KG1 (cell line): ENCODE measurements around the gene ZNF689.

ENCODE experiments used
- DNase-seq: peaks from one replicate; lab custom pipeline; 2025; lab: John Stamatoyannopoulos, UW

The ZNF689 gene

GRCh38 chr16:30562021-30562420 is 48.2 kb downstream of the ZNF689 start:
- no peak for DNase-seq

DNA sequence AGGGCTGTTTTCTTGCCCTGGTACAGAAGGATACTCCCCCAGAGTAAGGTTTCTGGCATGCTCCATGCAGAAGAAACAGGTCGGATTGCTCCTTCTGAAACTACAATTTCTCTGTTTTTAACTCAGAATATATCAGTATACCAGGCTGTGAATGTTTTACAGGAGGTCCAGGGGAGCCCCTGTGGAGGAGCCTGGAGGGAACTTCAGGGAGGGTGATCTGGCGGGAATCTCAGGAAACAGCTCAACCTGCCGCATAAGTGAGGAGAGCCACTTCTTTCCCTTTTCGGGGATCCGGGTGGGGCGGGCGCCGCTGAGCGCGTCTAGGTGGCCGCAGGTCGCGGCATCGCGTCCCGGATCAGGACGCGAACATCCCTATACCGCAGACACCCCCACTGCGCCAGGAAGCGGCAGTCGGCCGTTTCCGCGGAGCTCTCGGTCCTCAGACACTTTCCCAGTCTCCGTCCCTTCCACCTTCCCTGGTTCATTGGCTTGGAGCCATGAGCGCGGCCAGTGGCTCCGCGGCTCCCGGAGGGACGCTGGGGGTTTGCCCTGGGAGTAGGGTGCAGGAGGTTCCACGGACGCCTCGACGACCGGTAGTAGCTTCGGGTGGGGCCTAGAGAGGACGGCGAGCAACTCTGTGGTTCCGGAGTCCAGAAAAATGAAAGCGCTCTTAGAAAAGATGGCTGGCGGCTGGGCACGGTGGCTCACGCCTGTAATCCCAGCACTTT is 48.9 kb downstream of the ZNF689 start:
- DNase-seq = no peak

- no peak for DNase-seq
Measured at GRCh38 chr16:30559690-30560089, 50.5 kb downstream of the ZNF689 start.

GRCh38 chr16:30558789-30559377 is 51.3 kb downstream of the ZNF689 start:
- no peak for DNase-seq

DNA sequence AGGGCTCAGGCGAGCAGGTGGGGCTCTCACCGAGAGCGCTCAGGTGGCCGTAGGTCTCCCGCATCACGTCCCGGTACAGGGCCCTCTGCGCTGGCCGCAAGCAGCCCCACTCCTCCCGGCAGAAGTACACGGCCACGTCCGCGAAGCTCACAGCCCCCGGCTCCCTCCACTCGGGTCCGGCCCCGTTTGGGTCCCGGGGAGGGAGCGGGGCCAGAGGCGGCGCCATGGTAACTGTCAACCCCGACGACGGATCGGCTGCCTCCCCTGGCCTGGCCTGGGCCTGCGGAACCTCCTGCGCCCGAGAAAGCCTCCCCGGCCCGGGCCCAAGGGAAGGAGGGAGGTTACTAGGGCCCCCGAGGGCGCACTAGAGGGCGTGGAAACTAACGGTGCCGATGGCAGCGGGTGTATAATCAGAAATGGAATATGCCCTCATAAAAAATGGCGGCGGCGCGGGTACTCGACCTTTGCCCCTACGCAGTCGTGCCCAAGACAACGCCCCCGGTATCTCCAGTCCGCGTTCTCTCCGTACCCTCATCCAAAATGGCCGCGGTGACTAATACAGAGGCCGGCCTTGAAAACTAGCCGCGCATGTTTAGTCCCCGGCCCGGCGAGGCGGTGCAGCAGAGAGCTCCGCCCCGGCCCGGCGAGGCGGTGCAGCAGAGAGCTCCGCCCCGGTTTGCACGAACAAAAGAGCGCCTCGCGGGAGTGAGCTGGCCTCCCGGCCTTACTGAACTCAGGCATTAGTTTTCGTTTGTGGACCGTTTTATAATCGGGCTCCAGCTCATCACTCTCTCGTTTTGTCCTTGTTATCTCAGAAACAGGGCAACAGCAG is 52.0 kb downstream of the ZNF689 start, which contains the start of gene ZNF764:
ZNF764 (minus strand) TSS at position 418 of the 832 bp plus-strand sequence; CDS start at position 226, 192 bp downstream.
- DNase-seq = peak; percentile 97

GRCh38 chr16:30557707-30557956 is 52.6 kb downstream of the ZNF689 start:
- DNase-seq = no peak

DNA sequence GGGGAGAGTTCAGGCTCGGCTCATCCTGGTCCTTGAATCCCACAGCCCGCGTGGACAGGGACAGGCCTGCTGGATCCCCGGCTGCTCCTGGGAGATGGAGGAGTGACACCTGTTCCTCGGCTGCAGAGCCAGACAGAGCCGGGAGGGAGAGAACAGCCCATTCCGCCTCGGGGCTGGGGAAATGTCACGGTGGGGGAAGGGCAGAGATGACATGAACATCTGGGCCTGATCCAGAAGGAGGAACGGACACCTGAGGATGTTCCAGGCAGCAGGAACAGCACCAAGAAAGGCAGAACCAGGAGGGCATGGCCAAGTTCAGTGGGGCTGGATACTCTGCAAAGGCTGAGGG is 54.1 kb downstream of the ZNF689 start:
- no peak for DNase-seq

GRCh38 chr16:30555315-30556124 is 54.7 kb downstream of the ZNF689 start:
- DNase-seq = no peak

- no peak for DNase-seq
Measured at GRCh38 chr16:30554557-30555314, 55.5 kb downstream of the ZNF689 start.

DNA sequence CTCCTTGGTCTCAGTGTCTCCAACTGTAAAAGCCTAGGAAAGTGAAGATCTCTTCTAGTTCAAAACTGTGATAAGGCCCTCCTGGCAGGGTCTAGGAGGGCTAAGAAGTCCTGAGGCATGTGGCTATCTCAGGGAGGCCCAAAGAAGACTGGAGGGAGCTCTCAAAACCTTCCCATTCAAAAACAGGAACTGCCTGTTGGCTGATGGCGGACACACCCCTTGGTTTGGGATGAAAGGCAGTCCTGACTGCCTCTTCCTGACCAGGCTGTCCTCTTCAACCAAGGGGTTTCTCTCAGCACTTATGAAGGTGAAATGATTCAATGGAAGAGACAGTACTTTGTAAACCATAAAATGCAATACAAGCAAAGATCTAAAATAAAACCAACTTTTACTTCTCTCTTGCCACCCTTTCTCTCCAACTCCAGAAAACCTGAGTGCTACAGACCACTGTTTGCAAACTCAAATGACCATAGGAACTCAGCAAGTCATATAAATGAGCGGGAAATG is 56.7 kb downstream of the ZNF689 start:
- DNase-seq = no peak

DNA sequence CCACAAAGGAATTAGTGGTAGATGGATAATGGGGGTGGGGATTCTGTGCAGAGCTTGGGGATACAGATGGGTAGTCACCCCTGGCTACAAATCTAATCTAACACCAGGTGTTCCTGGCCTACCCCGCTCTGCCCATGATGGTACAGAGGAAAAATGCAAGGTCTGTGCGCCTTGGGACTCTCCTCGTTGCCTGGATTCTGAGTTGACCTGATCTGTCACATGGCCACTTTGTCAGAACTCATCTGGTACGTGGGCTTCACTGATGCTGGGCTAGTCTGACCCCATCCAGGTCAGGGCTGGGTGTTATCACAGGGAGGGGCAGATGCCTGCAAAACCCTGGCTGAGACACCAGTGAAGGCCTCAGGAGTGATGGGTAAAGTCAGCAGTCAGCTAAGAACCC is 57.2 kb downstream of the ZNF689 start:
- no peak for DNase-seq
